HG02798 (cell line): ENCODE measurements around the gene IARS2.
A peak's percentile ranks its signal among the peaks of the same experiment; 100 is the strongest.
"Not testable (repeated sequence)": the region's sequence is repeated elsewhere in the genome, so short reads cannot be mapped to it uniquely, and the experiment has no call there.

Experiments used
- ATAC-seq: cut with Tn5 transposase; IDR thresholded peaks from one replicate; pipeline ENCODE4 v1.9.1; 2021; ENCODE audit warnings: mild to moderate bottlenecking; ENCODE audit not compliant: unreplicated experiment, poor library complexity

IARS2 gene

DNA sequence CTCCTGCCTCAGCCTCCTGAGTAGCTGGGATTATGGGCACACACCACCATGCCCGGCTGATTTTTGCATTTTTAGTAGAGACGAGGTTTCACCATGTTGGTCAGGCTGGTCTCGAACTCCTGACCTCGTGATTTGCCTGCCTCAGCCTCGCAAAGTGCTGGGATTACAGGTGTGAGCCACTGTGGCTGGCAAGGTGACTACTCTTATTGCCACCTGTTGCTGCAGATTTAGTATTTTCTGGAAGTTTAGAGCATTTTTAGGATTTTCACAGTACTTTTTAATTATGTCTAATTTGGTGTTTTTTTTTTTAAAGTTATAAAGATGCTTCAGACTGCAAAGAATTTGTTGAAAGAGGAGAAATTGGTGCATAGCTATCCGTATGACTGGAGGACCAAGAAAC, 16.5 kb downstream of the IARS2 start:
- ATAC-seq: not testable (repeated sequence)

DNA sequence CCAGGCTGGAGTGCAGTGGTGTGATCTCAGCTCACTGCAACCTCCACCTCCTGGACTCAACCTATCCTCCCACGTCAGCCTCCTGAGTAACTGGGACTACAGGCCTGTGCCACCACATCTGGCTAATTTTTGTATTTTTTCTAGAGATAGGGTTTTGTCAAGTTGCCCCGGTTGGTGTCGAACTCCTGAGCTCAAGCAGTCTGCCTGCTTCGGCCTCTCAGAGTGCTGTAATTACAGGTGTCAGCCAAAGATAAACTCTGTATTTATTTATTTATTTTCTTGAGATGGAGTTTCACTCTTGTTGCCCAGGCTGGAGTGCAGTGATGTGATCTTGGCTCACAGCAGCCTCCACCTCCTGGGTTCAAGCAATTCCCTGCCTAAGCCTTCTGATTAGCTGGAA, 18.7 kb downstream of the IARS2 start:
- not testable (repeated sequence) for ATAC-seq

DNA sequence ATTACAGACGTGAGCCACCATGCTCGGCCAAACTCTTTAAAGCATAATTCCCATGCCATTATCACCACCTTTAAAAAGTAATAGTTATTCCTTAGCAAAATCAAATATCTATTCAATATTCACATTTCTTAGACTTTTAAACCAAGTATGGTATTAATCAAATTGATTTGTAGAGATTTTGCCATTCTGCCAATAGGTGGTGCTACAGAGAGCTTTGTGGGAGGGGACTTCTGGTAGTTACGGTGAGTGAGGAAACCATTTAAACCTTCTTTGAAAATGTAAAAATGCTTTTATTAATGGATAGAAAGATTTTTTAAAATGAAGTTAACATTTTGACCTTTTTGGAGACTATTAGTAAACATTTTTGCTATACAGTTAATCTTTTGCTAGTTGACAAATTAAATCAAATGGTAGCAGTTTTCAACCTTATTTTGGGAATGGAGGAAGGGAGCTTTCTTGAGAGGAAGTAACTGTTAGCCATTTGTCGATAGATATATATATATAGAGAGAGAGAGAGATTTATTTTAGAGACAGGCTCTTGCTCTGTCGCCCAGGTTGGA, 19.3 kb downstream of the IARS2 start:
- ATAC-seq: no peak

DNA sequence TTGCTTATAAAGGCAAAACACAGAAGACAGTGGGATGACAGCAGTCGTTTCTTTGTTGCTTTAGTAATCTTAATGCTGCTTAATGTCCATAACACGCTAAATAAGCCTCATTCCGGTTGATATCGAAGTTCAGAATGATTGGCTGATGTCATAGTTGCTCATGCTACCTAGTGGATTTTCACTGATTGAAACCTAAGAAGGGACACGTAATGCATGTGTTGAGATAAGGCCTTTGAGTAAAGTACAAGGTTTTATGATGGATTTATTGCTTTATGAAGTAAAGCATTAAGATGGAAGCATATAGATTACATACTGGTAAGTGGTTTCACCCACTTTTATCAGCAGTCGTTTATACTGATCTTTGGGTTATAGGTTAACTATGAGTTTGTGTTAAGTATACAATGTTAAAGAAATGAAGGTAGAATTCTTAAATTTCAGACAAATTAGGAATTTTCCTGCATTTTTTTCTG, 25.1 kb downstream of the IARS2 start:
- no peak for ATAC-seq

- ATAC-seq: no peak
Observed at GRCh38 chr1:220121791-220122530, 28.0 kb downstream of the IARS2 start.

DNA sequence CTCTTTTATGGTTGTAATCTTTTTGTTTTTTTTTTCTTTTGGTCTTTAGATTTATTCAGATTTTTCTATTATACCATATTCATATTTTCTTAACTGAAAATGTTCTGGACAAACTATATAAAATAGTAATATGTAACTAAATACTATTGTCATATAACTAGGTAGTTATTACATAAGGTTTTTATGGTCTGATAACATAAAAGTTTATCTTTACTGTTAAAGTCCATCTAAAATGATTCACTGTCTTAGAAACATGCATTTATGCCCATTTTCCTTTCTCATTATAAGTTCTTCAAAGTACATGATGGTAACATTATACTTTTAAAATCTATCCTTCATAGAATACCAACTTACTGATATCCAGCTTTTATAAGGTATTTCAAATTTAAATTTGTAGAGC, 29.1 kb downstream of the IARS2 start:
- ATAC-seq: no peak

GRCh38 chr1:220123889-220124288, 30.0 kb downstream of the IARS2 start:
- ATAC-seq: no peak

GRCh38 chr1:220124542-220124941, 30.6 kb downstream of the IARS2 start:
- no peak for ATAC-seq

GRCh38 chr1:220127076-220127475, 33.1 kb downstream of the IARS2 start:
- no peak for ATAC-seq

DNA sequence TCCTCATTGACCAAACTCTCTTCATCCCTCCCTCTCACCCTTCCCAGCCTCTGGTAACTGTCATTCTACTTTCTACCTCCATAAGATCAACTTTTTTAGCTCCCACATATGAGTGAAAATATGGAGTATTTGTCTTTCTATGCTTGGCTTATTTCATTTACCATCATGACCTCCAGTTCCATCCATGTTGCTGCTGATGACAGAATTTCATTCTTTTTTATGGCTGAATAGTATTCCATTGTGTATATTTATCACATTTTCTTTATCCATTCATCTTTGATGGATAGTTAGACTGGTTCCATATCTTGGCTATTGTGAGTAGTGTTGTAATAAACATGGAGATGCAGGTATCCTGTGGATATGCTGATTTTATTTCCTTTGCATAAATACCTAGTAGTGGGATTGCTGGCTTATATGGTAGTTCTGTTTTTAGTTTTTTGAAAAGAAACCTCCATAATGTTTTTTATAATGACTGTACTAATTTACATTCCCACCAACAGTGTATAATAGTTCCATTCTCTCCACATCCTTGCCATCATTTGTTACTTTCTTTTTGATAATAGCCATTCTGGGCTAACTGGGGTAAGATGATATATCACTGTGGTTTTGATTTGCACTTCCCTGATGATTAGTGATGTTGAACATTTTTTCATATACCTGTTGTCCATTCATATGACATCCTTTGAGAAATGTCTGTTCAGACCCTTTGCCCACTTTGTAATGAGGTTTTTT, 35.7 kb downstream of the IARS2 start:
- ATAC-seq: no peak

DNA sequence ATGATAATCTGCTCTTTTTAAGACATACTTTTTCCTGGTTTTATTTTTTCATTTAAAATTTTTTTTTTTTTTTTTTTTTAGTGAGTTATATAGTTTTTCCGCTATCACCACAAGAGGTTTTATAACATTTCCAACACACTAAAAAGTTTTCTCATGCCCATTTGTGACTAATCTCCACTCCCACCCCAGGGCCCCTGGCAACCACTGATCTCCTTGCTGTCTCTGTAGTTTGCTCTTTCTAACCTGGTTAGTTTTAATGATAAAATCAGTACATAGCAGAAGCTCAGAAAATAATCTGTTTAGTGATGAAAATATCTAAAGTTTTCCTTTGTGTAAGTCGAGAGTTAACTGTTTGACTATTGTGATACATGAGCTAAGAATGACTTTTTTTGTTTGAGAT, 41.8 kb downstream of the IARS2 start:
- ATAC-seq: no peak

DNA sequence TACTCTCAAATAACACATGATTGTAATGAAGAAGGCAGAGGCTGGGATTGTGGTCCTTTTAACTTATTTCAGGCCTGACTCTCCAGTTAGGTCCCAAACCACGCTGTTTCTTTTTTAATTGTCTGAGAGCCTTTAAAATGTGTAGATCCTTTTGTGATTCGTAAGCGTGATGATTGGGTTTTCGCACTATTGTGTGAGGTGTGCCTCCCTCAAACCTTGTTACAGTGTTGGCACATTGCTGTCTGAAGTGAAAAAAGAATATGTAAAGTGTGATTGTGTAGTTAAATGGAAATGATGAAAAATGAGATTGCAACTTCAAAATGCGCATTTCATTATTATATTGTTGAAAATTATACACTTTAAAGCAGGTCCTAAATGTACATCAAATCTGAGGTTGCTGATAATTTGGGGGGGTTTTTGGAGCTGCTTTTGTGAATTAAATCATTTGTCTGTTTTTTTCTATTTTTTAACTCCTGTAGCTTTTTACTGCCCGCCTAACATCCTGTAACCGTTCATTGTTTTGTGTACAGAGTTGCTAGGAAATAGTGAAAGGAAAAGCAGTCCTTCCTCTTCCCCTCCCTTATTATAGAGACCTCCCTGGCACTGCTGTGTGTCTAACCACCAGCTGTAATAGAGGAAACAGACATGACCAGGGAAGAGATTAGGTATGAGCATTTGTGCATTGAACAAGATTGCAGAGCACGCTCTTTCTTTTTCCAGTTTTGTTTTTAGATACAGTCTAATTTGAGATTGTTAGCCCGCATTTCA, 43.3 kb downstream of the IARS2 start:
- no peak for ATAC-seq

- ATAC-seq: no peak
Observed at GRCh38 chr1:220139966-220140365, 46.0 kb downstream of the IARS2 start.

DNA sequence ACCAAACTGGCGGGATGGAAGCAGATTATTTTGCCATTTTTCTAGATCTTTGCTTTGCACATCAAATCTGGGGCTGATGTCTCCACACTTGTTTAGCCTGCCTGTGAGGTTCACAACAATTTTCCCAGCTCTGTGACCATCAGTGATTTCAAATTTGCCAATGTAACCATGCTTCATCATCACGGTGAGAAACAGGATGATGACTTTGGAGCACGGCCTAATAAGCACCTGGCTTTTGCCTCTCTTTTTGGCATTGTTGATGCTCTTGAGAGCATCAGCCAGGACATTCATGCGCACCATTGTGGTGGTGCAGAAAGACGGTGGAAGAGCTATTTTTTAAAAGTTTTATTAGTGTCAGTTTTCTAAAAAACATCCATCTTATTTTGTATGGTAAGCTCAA, 50.1 kb downstream of the IARS2 start:
- no peak for ATAC-seq

DNA sequence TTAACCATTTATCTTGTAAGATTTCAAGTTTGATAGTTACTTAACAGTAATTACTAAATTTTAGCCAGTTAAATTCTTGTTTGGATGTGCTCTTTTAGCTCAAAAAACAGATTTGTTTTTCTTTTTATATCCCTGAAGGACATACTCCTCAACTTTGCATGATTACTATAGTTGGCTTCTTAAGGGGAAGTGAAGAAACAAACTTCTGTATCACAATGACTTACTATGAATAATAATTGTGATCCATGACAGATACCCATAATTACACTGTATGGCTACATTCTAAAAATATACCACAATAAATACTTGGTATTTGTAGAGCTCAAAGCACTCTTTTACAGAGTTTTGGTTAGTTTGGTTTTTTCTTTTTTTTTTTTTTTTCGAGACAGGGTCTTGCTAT, 55.8 kb downstream of the IARS2 start:
- ATAC-seq: peak; percentile 46

DNA sequence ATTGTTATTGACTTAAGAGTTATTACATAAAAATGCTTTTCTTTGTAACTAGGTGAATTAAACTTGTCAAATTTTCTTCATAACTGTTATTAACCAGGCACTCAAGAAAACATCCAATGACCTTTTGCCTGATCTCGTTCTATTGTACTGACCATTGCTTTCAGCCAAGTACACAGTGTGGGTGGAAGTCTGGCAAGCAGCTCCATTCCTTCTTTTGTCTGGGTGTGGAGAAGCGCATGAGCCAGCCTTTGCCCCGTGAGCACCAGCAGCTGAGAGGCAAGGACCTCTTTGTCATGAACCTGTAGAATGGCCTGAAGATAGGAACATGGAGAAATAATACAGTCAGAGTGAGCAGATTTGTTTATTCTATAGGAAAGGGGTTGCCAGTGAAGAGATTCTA, 57.5 kb downstream of the IARS2 start:
- no peak for ATAC-seq

DNA sequence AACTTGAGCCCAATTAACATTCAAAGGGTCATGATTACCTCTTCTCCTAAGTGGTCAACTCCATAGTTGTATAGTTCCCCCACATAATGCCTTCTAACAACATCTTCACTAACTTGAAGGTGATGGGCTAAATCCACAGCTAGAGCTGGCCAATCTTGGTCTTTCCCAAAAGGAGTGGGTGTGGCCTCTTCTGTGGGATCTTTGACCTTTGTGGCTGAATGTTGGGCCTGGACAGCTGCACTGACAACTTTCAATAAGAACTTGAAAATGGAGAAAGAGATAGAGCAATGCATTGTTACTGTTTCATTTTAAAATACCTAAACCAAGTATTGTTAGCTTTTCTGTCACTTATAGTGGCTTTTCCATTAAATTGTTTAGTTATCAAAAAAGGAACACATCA, 59.2 kb downstream of the IARS2 start:
- ATAC-seq: no peak

DNA sequence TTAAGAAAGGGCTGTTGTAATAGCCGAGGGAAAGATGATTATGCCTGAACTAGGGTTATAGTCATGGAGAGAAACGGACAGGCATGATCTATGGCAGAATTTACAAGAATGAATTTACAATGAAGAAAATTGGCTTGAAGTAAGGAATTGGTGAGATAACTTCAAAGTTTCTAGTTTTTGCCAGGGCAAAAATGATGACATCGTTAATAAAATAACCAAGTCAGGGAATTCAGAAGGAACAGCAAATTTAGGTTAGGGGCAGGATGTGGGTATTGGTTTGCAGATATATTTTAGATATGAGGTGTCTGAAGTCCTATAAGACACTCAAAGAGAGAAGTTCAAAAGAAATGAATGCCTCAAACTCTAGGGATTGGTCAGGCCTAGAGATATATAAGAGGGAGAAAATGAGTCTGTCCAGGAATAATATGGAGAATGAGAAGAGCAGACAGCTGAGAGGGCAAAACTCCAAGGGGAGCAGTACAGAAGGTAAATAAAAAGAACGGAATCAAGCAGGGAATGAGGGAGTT, 62.8 kb downstream of the IARS2 start:
- no peak for ATAC-seq

DNA sequence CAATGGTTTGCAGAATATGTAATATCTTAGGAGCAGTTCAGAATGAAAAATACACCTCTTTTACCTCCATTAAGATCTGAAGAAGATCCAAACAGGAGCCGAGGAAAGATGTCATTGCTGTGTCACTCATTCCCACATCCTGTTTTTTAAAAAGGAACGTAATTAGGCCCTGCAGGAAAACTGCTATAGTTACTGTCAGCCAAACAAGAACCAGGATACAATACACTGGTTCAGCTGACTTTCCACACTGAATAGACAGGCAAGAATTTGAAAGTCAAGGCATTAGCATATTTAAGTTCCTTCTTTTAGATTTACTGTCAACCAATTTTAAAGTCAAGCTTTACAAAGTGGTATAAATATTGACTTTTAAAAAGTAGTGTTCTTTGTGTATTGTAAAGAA, 63.8 kb downstream of the IARS2 start:
- ATAC-seq: no peak

DNA sequence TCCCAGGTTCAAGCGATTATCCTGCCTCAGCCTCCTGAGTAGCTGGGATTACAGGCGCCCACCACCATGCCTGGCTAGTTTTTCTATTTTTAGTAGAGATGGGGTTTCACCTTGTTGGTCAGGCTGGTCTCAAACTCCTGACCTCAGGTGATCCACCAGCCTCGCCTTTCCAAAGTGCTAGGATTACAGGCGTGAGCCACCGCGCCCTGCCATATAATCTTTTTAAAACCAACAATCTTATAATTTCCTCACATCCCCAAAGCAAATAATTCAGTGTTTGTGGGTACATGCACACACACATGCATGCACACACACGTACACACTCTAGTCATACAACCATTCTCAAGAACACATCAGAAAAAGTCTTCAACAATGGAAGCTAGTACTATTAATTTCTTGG, 64.6 kb downstream of the IARS2 start:
- not testable (repeated sequence) for ATAC-seq

DNA sequence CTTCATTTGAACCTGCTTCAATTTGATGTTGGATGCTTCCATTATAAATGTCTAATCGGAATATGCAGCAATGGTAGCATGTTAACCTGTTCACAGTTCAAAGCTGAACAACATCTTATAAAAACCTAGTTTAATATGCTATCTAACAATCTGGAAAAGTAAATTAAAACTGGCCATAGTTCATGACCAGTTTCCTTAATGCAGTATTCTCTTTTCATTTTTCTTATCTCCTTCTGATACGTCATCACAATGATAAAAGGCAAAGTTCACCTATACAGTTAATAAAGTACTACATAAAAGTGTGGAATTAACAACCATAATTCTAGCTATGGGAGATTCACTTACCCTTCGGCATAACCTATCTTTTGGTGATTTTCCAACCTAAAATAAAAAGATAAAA, 65.1 kb downstream of the IARS2 start:
- ATAC-seq: no peak
